Ecto neural progenitor cell (in vitro differentiated cells): Measurements from ENCODE around the gene SLC22A2.

Experiments
- DNase-seq: peaks from one replicate; pipeline ENCODE4 v3.0.0-alpha.2; 2018; ENCODE audit warnings: low spot score

SLC22A2 gene

DNA sequence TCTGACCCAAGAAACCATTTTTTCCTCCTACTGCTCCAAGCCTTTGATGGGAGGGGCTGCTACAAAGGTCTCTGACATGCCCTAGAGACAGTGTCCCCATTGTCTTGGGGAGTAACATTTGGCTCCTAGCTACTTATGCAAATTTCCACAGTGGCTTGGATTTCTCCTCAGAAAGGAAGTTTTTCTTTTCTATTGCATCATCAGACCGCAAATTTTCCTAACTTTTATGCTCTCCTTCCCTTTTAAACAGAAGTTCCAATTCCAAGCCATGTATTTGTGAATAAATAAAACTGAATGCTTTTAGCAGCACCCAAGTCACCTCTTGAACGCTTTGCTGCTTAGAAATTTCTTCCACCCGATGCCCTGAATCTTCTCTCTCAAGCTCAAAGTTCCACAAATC, 51.0 kb downstream of the SLC22A2 start:
- DNase-seq = no peak

DNA sequence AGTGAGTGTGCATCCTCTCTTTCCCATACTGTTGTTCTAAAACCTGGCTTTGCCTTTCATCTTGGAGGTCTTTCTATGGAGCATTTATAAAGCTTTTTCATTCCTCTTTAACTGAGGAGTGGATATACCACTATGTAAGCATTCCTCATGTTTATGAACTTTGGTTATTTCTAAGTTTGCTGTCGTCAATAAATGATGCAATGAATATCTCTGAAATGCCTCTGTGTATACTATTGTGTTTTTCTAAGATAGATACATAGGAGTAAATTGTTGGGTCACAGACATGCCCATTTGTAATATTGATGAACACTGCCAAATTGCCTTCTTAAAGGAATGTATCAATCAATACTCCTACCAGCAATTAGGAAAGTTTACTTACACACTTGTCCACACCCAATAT, 53.9 kb downstream of the SLC22A2 start:
- no peak for DNase-seq

DNA sequence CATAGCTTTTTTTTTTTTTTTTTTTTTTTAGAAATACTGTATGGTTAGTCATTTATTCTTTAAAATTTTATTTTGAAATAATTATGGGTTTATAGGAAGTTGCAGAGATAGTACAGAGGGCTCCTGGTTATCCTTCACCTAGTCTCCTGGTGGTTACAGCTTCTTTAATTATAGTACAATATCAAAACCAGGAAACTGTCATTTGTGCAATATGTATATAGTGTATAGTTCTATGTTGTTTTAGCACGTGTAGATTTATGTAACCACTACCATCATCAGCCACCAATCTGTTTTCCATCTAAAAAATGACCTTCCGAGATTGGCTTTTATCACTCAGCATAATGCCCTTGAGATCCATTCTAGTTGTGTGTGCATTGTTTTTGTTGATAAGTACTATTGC, 54.7 kb downstream of the SLC22A2 start:
- DNase-seq = no peak

DNA sequence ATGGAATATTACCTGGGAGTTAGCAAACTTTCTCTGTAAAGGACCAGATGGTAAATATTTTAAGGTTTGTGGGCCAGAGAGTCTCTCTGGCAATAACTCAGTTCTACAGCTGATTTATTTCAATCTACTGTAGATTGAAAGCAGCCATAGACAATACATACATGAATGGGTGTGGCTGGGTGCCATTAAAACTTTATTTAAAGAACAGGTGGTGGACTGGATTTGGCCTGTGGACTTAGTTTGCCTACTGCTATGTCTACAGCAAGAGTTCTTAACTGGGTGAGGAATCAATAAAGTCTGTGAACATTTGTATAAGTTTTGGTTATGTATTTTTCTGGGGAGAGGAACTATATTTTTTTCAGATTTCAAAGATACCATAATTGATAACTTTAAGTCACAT, 55.1 kb downstream of the SLC22A2 start:
- no peak for DNase-seq

DNA sequence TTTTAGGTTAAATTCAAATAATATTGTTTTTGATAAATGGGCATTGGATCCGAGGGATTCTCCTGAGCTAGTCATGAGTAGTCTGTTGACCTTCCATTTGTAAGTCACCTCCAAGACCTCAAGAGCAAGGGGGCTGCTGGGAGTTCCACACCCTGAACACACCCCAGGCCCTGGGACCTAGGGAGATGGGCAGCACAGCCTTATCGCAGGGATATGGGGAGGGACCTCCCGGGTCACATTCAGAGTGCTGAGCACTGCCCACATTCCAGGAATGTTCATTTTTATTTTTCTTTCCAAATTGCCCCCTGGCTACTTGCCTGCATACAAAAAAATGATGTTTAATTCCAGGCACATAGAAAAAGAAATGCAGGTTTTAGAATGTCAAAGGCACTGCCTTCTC, 55.5 kb downstream of the SLC22A2 start:
- DNase-seq = no peak

DNA sequence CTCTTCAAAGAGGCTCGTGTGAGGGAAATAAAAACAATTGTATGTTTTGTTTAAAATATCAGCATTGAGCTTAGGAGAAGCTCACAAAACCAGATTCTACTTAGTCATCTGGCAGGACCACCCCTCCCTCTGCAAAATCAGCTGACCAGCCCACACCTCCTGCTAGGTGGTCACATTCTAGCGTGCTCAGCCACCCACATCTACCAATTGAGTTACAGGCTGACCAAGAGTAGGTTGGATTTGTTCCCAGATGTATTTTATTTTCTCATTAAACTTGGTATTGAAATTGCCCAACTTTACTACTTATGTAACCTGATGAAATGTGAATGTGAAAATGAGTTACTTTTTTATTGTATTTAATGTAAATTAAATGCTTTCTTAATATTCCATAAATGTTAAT, 56.2 kb downstream of the SLC22A2 start:
- no peak for DNase-seq

DNA sequence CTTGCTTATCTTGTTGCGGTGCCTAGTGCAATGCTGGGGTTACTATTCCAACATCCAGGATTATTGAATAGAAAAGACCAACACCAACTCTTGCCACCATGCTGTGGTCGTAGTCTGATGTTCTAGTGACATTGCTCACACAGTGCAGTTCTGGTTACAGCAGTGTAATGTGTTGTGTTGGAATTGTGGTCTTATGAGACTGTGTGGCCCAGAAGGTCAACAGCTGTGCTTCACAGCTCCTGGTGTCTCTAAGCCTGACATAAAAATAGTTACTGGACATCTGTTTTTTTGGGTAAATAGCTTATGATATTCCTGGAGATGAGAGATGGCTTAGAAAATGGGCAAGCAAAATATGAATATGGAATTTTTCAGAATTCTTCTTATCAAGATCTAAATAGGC, 57.6 kb downstream of the SLC22A2 start:
- no peak for DNase-seq

DNA sequence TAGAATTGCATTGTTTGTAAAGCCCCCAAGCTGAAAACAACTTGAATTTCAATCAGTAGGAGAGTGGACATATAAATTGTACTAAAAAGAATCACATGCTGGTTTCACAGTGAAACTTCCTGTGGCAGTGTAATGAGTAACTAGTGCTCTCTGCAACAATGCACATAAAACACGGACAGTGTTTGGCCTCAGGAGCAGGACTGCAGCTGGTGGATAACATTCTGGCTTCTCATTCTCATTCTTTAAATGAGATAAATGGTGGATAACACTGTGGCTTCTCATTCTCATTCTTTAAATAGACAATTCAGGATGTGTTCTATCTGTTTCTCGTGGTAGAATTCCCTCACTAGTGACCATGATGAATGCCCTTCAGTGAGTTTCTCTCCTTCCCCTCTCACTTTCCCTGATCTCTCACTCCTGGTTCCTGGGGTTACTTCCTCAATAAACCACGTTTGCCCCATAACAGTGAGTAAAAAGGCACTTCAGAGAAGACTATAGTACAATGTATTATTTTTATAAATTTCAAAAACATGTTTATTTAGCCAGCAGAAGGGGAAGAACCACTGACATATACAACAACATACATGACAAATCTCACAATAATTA, 59.9 kb downstream of the SLC22A2 start:
- no peak for DNase-seq

DNA sequence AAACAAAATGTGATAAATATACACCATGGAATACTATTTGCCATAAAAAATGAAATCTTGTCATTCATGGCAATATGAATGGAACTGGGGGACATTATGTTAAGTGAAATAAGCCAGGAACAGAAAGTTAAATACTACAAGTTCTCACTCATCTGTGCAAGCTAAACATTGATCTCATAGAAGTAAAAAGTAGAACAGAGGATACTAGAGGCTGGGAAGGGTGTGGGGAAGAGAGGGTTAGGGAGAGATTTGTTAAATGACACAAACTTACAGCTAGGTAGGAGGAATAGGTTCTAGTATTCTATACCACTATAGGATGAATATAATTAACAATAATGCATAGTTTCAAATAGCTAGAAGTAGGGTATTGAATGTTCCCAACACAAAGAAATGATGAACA, 61.0 kb downstream of the SLC22A2 start:
- DNase-seq = no peak

DNA sequence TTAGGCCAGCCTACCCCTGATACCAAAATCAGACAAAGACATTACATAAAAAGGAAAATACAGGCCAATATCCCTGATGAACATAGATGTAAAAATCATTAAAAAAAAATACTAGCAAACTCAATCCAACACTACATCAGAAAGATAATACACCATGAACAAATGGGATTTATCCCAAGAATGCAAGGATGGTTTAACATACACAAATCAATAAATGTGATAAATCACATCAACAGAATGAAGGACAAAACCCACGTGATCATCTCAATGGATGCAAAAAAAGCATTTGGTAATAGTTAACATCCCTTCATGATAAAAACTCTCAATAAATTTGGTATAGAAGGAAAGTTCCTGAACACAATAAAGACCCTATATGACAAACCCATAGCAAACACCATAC, 63.8 kb downstream of the SLC22A2 start:
- no peak for DNase-seq

DNA sequence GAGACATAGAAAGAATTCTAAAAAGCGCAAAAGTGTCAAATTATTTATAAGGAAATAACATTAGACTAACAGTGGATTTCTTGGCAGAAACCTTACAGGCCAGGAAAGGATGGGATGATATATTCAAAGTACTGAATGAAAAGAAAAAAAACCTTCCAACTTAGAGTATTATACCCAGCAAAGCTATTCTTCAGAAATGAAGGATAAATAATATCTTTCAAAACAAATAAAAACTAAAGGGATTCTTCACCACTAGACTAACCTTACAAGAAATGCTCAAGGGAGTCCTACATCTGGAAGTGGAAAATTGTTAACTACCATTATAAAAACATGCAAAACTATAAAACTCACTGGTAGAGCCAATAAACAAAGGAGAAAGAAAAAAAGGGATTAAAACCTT, 65.8 kb downstream of the SLC22A2 start:
- no peak for DNase-seq

DNA sequence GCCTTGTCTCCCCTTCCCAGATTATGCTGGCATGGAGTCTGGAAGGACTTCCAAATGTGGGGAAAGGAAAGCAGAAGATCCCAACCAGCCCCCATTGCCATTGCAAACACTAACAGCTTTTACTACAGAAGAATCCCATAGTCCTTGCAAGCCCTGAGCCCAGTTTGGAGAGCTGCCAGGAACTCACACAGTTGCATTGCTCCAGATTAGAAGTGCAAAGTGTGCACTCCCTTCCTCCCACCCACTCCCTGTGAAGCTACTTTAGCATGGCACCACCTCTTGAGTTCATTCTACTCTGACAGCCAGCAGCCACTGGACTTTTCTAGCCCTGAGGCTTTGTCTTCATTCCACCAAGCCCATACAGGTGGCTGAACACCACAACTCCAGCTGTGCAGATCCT, 67.6 kb downstream of the SLC22A2 start:
- DNase-seq = no peak

DNA sequence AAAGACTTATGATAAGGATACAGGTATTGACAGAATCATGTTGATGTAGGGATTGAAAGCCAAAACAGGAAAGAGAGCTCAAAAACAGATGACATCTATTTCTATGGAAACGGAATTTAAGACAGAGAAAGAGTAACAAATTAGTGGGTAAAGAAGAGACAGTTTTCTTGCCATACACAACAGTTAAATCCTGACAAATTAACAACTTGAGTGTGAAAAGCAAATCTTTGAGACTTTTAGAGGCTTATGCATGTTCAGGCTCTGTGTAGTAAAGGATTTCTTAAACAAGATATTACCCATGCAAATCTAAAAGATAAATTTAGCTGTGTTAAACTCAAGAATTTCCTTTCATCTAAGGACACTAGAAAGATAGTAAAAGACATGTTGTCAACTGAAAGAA, 68.5 kb downstream of the SLC22A2 start:
- no peak for DNase-seq

DNA sequence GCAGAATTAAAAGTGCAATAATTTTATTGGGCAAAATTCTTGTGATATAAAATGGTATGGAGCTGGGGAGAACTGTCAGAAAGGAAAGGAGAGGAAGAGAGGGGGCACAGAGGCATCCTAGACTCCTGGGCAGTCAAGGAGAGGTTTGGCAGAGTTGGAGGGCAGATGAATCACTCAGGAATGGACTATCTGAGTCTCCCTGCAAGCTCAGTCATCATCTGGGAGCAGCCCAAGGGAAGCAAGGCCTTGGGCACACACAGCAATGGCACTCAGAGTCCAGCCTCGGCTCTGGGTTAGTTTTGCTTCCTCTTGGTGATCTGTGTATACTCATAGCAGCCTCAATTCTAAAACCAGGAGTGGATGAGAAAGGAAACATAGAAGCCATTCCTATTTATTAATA, 69.8 kb downstream of the SLC22A2 start:
- no peak for DNase-seq

DNA sequence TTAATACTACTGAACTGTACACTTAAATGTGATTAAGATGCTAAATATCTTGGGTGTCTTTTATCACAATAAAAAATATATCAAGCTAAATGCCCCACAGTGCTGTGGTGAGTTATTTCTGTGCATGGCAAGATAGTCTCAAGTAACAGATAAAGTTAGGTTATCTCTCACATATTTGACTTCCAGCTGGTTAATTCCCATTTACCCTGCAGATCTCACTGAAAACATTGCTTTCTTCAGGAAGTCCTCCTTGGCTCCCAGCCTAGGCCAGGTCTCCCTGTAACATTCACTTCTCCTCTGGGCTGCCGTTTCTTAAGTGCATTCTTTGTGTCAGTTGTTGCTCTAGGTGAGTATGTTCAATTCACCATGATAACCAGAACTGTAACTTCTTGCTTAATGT, 77.9 kb downstream of the SLC22A2 start:
- DNase-seq = no peak

DNA sequence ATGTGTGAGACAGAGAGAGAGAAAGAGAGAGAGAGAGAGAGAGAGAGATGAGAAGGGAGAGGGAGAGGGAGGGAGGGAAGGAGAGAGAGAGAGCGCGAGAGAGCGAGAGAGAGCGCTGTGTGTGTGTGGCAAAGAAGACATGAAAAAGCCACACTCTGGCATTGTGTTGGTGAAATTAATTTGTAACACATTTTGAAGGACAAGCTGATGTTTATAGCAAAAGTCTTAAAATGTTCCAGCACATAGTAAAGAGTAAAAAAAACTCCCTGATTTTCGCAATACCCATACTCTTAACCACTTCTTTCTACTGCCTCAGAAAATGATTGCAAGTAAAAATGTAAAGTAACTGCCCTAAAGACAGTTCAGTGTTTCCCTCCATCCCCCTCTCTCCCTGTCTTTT, 80.3 kb downstream of the SLC22A2 start:
- DNase-seq = no peak

DNA sequence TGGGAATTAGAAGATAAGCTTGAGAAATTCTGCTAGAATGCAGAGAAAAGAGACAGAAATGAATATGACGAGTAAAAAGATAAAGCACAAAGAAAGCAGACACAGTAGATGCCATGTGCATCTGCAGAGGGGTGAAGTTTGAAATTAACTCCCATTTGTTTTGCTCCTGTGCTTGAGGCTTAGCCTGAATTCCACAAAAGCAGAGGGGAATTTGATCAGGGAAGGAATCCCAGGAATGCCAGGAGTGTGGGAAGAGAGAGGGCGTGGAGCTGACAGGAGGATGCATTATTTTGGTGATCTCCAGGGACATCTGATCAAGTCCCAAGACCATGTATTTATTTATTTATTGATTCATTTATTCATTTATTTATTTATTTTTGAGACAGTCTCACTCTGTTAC, 81.4 kb downstream of the SLC22A2 start:
- DNase-seq = no peak

DNA sequence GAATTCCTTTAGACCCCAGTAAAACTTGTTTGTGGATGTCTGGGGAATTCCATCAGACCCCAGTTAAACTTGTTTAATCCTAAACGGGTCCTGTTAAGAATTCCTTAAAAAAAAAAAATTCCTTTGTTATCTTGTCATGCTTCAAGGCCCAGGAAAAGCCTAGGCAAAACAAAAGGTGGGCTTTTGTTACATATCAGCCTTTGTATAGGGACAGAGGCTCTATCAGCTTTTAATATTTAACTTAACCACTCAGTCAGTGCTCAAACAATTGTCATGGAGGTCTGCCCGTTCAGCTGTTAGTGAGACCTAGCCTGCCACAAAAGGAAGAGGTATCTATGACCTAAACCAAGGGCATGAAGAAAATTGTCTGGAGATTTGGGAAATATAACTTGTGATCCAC, 83.9 kb downstream of the SLC22A2 start:
- DNase-seq = no peak

DNA sequence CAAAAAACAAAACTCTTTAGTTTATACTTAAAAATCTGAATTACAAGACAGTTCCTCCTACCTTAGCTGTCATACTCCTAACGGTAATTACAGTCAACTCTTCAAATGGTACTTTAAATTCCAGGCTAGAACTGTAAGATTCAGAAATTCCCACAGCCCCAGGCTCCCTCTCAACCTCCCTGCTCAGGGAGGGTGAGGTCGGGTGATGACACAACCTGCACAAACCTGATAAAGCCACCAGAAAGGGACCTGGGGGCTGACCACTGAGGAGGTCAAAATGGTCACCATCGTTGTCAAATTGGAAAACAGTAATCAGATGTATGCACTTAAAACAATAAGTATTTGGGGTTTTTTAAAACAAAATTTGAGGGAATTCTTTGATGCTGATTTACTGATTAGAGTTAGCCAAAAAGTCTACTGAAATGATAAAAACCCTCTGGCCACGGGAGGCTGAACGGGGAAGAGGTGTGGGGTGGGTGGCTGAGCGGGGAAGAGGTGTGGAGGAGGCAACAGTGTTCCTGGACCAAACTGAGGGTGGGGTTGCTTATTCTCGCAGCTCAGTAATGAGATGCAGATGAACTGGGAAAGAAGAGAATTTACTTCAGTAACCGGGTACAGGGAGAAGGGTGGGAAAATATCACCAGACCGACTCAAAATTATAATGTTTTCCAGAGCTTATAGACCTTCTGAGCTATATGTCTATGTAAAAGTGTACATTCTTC, 84.7 kb downstream of the SLC22A2 start:
- DNase-seq = no peak

DNA sequence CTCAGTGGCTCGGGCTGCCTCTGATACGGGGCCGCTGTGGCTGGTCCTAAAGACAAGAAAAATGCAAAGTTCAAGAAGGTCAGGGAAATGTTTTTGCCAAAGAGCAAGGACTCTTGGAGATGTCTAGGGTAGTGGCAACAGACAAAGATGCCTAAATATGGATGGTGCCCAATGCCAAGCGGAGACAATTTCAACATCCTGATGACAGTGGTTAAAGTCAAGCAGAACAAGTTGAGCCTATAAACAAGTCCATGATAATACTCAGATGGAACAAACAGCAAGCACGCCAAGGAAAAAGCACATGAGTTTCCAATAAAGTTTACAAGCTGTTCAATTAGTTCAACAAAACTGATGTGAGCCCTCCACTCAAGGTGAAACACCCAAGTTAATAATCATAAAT, 85.9 kb downstream of the SLC22A2 start:
- no peak for DNase-seq

DNA sequence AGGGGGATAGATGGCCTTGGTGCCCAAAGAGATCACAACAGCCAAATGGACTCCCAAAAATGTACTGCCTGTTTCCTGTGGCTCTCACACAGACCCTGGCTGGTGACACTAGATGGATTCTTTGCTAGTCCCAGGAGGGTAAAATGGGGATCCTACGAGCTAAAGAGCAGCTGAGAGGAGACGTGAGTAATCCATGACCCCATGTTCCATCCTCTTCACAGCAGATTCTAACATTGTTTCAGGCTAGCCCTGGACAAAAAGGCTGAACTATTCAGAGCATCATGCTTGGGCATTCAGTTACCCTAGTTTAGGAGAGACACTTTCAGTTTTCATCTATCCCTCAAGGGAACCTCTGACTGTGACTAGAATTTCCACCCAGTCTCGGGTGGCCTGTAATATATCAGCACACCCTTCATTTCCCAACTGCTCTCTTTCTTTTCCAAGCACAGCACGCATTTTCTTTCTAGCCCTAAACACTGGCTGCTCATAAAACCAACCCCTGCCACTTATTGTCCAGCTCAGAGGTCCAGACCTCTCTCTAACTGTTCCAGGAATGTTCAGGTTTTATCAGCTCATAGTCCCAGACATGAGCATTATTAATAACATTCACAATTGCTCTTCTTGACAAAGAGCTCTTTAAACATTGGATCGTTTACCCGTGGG, 88.5 kb downstream of the SLC22A2 start:
- no peak for DNase-seq

DNA sequence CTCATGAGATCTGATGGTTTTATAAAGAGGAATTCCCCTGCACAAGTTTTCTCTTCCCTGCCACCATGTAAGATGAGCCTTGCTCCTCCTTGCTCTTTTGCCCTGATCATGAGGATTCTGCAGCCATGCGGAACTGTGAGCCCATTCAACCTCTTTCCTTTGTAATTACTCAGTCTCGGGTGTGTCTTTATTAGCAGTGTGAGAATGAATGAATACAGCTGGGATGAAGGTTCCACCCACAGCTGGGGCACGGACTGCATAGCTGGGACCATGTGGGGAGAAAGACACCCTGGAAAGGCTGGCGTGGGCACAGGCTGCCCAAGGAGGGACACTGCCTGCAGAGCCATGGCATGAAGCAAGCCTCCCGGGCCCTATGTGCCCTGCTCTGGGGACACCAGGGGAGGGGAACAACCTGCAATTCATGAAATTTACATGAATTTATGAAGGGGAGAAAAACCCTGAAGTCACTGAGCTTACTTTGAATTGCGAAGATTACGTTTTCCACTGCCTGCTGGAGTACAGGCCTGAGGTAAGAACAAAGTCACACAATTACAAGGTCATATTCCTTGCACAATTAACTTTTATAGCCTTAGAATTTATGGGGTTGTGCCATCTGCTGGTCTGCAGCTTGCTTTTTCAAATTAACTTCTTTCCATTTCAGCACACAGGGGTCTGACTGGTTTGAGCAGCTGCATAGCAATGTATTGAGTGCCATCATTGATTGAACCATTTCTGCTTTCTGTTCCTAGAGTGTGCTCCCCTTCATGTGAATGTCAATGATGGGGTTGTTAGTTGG, 90.8 kb downstream of the SLC22A2 start:
- DNase-seq = no peak
